GM19238 (cell line): ENCODE data around the gene HORMAD2.
"Not testable (repeated sequence)": the region's sequence is repeated elsewhere in the genome, so short reads cannot be mapped to it uniquely, and the experiment has no call there.

Source experiments
- DNase-seq: peaks from one replicate; pipeline ENCODE4 v3.0.0; 2011; ENCODE audit warnings: low spot score; ENCODE audit not compliant: insufficient read length

HORMAD2 gene

GRCh38 chr22:30056015-30056414 lies 24.2 kb upstream of the HORMAD2 start:
- DNase-seq = no peak

- DNase-seq = no peak
Observed at GRCh38 chr22:30057375-30057774, 22.9 kb upstream of the HORMAD2 start.

GRCh38 chr22:30059346-30060020 lies 20.8 kb upstream of the HORMAD2 start:
- not testable (repeated sequence) for DNase-seq

- DNase-seq = not testable (repeated sequence)
Observed at GRCh38 chr22:30061094-30061493, 19.2 kb upstream of the HORMAD2 start.

- no peak for DNase-seq
Observed at GRCh38 chr22:30062259-30062658, 18.0 kb upstream of the HORMAD2 start.

GRCh38 chr22:30062950-30063349 lies 17.3 kb upstream of the HORMAD2 start:
- DNase-seq = no peak

- DNase-seq = no peak
Observed at GRCh38 chr22:30064172-30064571, 16.1 kb upstream of the HORMAD2 start.

- no peak for DNase-seq
Observed at GRCh38 chr22:30073743-30074142, 6.5 kb upstream of the HORMAD2 start.

GRCh38 chr22:30074147-30074546 lies 6.1 kb upstream of the HORMAD2 start:
- DNase-seq = no peak

GRCh38 chr22:30074994-30075393 lies 5.3 kb upstream of the HORMAD2 start:
- no peak for DNase-seq

- DNase-seq = no peak
Observed at GRCh38 chr22:30077279-30077880, 2.9 kb upstream of the HORMAD2 start.

- no peak for DNase-seq
Observed at GRCh38 chr22:30078320-30079311, 1.6 kb upstream of the HORMAD2 start.

GRCh38 chr22:30080805-30081204 lies 541 bp downstream of the HORMAD2 start:
- no peak for DNase-seq

- DNase-seq = no peak
Observed at GRCh38 chr22:30086496-30086895, 6.2 kb downstream of the HORMAD2 start.

- DNase-seq = not testable (repeated sequence)
Observed at GRCh38 chr22:30087037-30087436, 6.8 kb downstream of the HORMAD2 start.

- DNase-seq = no peak
Observed at GRCh38 chr22:30087611-30088010, 7.3 kb downstream of the HORMAD2 start.

- no peak for DNase-seq
Observed at GRCh38 chr22:30088468-30088867, 8.2 kb downstream of the HORMAD2 start.

- DNase-seq = no peak
Observed at GRCh38 chr22:30089655-30089974, 9.4 kb downstream of the HORMAD2 start.

GRCh38 chr22:30092686-30093085 lies 12.4 kb downstream of the HORMAD2 start:
- no peak for DNase-seq

GRCh38 chr22:30094804-30095203 lies 14.5 kb downstream of the HORMAD2 start:
- DNase-seq = no peak

GRCh38 chr22:30097861-30098260 lies 17.6 kb downstream of the HORMAD2 start:
- no peak for DNase-seq

GRCh38 chr22:30100770-30101169 lies 20.5 kb downstream of the HORMAD2 start:
- not testable (repeated sequence) for DNase-seq
